ENCODE results near the gene GLI3.

GLI3 gene

GRCh38 chr7:42107484-42108240 lies 129.3 kb downstream of the GLI3 start:
- in situ Hi-C loops (cut with MboI; ENCODE audit: low sequenced_read_pairs): no loop called here

GRCh38 chr7:42106562-42106961 lies 130.4 kb downstream of the GLI3 start:
- in situ Hi-C loops (cut with MboI; ENCODE audit: low sequenced_read_pairs): no loop called here

GRCh38 chr7:42105554-42106358 lies 131.3 kb downstream of the GLI3 start:
- in situ Hi-C loops (cut with MboI; ENCODE audit: low sequenced_read_pairs): no loop called here

DNA sequence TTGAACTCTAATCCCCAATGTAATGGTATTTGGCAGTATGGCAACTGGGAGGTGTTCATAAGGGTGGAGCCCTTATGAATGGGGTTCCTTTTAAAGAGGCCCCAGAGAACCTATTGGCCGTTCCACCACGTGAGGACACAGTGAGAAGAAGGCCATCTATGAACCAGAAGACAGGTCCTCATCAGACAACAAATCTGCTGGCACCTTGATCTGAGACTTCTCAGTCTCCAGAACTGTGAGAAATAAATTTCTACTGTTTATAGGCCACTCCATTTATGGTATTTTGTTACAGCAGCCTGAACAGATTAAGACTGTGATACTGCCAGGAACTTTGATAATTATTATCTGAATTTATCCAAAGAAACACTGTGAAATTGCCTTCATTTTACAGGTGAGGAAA lies 132.3 kb downstream of the GLI3 start:
- in situ Hi-C loops (cut with MboI; ENCODE audit: low sequenced_read_pairs): no loop called here

DNA sequence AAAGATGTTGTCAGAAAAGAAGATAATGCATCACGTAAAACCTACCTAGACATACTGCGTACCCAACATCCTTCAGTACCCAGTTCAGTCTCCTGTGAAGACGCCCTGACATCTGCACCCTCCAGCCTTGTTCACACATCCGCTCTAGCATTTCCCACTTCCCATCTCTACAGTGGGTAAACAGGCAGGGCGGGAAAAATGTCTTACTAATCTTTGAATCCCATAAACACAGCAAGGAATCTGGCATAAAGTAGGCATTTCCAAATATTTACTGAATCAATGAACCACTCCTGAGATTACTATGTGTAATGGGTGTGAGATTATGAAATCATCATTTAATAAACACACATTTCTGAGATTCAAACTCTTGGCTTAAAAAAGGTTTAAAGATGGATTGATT lies 132.8 kb downstream of the GLI3 start:
- in situ Hi-C loops (cut with MboI; ENCODE audit: low sequenced_read_pairs): no loop called here

DNA sequence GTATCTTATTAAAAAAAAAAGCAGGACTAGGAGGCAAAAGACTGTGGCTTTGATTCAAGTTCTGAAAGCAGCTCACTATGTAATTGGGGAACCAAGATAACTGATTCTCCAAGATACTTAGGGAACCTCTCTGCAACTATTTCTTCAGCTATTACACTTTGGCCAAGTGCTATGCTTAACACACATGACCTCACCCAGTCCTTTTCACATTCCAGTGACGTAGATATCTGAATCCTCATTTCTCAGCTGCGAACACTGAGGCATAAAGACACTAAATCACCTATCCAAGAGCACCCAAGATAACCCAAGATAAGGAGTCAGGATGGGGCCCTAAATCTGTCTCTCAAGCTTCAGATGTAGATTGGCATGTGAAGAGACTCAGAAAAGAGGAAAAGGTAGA lies 133.6 kb downstream of the GLI3 start:
- in situ Hi-C loops (cut with MboI; ENCODE audit: low sequenced_read_pairs): no loop called here

- in situ Hi-C loops (cut with MboI; ENCODE audit: low sequenced_read_pairs): no loop called here
Measured at GRCh38 chr7:42103020-42103419, 134.0 kb downstream of the GLI3 start.

GRCh38 chr7:42102301-42102700 lies 134.7 kb downstream of the GLI3 start:
- in situ Hi-C loops (cut with MboI; ENCODE audit: low sequenced_read_pairs): no loop called here

DNA sequence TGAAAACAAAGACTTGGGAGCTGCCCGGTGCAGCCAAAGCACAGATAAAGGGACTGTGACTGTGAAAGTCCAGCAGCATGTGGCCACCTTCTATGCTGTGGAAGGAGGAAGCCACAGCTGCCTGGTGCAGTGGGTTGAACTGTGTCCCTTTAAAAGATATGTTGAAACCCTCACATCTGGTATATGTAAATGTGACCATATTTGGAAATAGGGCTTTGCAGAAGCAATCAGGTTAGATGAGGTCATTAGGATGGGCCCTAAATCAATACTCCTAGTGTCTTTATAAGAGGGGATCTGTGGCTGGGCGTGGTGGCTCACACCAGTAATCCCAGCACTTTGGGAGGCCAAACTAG lies 136.9 kb downstream of the GLI3 start:
- in situ Hi-C loops (cut with MboI; ENCODE audit: low sequenced_read_pairs): no loop called here

- in situ Hi-C loops (cut with MboI; ENCODE audit: low sequenced_read_pairs): no loop called here
Measured at GRCh38 chr7:42099470-42100155, 137.4 kb downstream of the GLI3 start.

GRCh38 chr7:42099066-42099465 lies 137.9 kb downstream of the GLI3 start:
- in situ Hi-C loops (cut with MboI; ENCODE audit: low sequenced_read_pairs): no loop called here

DNA sequence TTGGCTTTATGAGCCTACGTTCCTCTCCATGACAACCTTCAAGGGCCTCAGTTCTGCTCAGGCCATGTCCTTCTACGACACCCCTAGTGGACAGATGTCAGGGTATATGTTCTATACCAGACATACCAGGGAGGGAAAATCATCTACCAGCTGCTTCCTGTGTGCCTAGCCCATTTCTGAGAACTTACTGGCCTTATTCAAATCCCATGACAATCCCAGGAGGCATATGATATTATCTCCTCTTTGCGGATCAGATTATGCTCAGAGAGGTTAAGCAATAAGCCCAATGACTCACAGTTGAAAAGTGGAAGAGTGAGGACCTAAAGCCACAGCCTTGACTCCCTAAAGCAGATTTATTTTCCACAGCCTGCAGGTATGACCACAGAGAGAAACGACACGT lies 139.3 kb downstream of the GLI3 start:
- in situ Hi-C loops (cut with MboI; ENCODE audit: low sequenced_read_pairs): no loop called here

DNA sequence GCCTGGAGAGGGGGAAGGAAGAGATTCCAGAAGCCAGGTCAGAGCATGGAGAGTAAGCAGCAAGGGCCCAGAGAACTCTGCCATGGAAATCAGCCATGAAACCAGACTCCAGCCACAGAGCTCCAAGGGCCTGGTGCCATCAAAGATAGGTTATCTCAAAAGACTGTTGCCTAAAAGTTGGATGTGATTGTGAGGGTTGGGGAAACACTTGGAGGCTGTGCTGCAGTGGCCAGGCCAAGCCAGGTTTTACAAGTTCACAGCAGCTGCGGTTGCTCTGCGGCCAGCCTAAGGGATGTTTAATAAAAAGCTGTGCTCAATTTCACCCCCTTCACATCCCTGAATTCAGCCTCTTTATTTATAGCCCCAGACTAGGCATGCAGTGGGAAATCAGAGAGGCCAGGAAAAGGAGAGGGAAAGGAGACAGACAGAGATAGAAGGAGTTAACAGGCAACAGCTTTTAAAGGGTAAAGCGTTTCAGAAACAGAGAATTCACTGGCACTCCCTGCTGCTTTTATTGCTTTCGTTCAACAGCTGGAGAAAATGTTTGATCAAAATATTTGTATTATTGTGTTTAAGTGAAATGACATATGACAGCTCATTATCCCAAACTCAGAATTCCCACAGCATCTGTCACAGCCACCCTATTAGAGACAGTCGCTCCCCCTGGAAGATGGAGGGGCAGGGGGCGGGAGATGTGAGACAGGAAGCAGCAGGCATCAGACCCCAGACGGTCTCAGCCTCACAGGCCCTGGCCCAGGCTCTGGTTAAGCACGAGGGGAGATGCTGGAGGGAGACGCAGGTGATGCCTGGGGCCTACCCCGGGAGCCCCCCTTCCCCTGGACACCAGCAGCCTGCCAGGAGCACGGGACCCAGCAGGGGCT lies 140.1 kb downstream of the GLI3 start:
- in situ Hi-C loops (cut with MboI; ENCODE audit: low sequenced_read_pairs): no loop called here

DNA sequence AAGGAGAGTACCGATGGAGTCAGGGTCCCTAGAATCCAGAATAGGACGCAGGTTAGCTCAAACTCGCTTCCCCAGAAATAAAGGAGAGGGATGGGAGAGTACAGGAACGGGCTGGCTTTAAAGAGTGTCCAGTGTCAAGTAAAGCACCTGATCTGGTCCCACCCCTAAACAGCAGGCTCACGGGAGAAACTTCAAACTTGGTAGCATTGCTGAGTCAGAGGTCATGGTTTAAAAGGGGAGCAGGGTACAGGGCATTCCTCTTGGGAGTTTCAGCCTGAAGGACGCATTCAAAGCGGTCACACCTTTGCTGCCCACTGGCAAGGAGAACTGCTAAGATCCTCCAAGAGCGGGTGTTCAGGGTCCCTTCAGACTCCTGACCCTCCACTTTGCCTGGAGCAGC lies 140.7 kb downstream of the GLI3 start:
- in situ Hi-C loops (cut with MboI; ENCODE audit: low sequenced_read_pairs): no loop called here

- in situ Hi-C loops (cut with MboI; ENCODE audit: low sequenced_read_pairs): no loop called here
Measured at GRCh38 chr7:42095791-42096190, 141.2 kb downstream of the GLI3 start.

GRCh38 chr7:42093349-42093905 lies 143.6 kb downstream of the GLI3 start:
- in situ Hi-C loops (cut with MboI; ENCODE audit: low sequenced_read_pairs): no loop called here

- in situ Hi-C loops (cut with MboI; ENCODE audit: low sequenced_read_pairs): no loop called here
Measured at GRCh38 chr7:42091461-42092291, 145.3 kb downstream of the GLI3 start.

DNA sequence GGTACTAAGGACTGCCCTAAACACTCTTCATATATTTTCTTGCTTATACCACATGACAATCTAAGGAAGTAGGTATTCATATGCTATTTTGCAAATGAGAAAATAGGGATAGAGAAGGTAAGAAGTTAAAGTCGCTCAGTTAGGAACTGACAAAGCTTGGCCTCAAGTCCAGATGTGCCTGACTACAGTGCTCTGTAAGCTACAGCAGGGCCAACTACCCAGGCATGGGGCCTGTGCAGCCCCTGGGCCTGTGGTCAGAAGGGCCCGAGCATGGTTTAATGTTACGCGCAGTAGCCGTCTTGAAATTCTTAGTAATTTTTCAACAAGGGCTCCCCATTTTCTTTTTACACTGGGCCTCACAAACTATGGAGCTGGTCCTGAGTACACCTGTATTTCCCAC lies 146.2 kb downstream of the GLI3 start:
- in situ Hi-C loops (cut with MboI; ENCODE audit: low sequenced_read_pairs): no loop called here

- in situ Hi-C loops (cut with MboI; ENCODE audit: low sequenced_read_pairs): no loop called here
Measured at GRCh38 chr7:42090056-42090455, 147.0 kb downstream of the GLI3 start.

DNA sequence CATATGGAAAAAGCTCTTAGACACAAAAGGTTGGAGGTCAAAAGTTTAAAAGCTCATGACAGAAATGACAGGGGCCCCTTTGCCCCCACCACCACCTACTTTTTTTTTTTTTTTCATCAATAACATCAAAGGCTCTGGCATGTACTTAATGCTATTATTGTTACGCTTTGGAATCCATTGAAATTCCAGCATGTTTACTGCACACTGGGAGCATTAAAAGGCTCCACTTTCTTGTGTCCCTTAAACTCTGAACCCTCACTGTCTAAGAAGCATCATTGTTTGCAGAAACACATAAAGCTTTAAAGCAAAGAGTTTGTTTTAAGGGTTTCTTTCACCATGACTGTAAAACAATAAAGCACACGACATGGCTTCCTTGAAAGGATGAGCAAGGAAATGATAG lies 149.4 kb downstream of the GLI3 start:
- in situ Hi-C loops (cut with MboI; ENCODE audit: low sequenced_read_pairs): no loop called here

Data from HL-60/S4 treated with retinoic acid at 250 ng/mL for 4 days and 3 days (cell line).